WTC11 (cell line): ENCODE measurements around the gene SMARCA4. TPM values are rescaled to one million over a fixed set of nuclear protein-coding genes. Genes with fewer than 3 reads are reported as not detected.

Experiments
- ATAC-seq: fragments of 200-7000 bp; cut with Tn5 transposase; 2 replicates; pipeline ENCODE4 v1.10.0; 2021; ENCODE audit warnings: mild to moderate bottlenecking, moderate library complexity
- CTCF ChIA-PET: fragments of 300-600 bp; sonication (Branson Sonifier 250); formaldehyde crosslinking; loops from one replicate; lab custom pipeline; 2021; ENCODE audit warnings: antibody characterized with exemption; lab: Charles Lee
- POLR2A ChIA-PET: fragments of 350-600 bp; sonication (Branson Sonifier 250); formaldehyde crosslinking; loops from one replicate; lab custom pipeline; 2021; ENCODE audit warnings: antibody characterized with exemption; lab: Charles Lee
- DNase-seq: peaks from one replicate; pipeline ENCODE4 v3.0.0; 2021; ENCODE audit warnings: low spot score
- H3K27ac Mint-ChIP-seq: 2 replicates; pipeline ENCODE4 v1.8.0; 2021; ENCODE audit warnings: mixed read lengths
- H3K27me3 Mint-ChIP-seq: 2 replicates; pipeline ENCODE4 v1.8.0; 2021; ENCODE audit warnings: low read depth, mild to moderate bottlenecking, moderate library complexity, mixed read lengths
- H3K36me3 Mint-ChIP-seq: 2 replicates; pipeline ENCODE4 v1.8.0; 2021; ENCODE audit warnings: mixed read lengths
- H3K4me1 Mint-ChIP-seq: 2 replicates; pipeline ENCODE4 v1.8.0; 2022; ENCODE audit warnings: mixed read lengths
- H3K4me3 Mint-ChIP-seq: 2 replicates; pipeline ENCODE4 v1.8.0; 2021; ENCODE audit warnings: mild to moderate bottlenecking, moderate library complexity, mixed read lengths
- H3K9me3 Mint-ChIP-seq: 2 replicates; pipeline ENCODE4 v1.8.0; 2021; ENCODE audit warnings: mixed read lengths
- ATF1 ChIP-seq: sonication (generic); formaldehyde crosslinking; IDR thresholded peaks from 2 replicates; pipeline ENCODE4 v1.8.1; 2023; ENCODE audit warnings: mild to moderate bottlenecking, moderate library complexity, missing genetic modification reagents
- EMX1 ChIP-seq: fragments of 250-450 bp; sonication (Bioruptor Pico); IDR thresholded peaks from 2 replicates; pipeline ENCODE4 v1.8.0; 2021; ENCODE audit warnings: mild to moderate bottlenecking
- ETV6 ChIP-seq: sonication (generic); formaldehyde crosslinking; IDR thresholded peaks from 2 replicates; pipeline ENCODE4 v1.8.1; 2022; ENCODE audit warnings: mild to moderate bottlenecking, missing genetic modification reagents
- IRF2 ChIP-seq: sonication (generic); formaldehyde crosslinking; IDR thresholded peaks from 2 replicates; pipeline ENCODE4 v1.8.0; 2022; ENCODE audit warnings: low read depth, missing genetic modification reagents, borderline replicate concordance
- NFE2L1 ChIP-seq: sonication (generic); formaldehyde crosslinking; IDR thresholded peaks from 2 replicates; pipeline ENCODE4 v1.8.1; 2023; ENCODE audit warnings: missing genetic modification reagents
- ZNF396 ChIP-seq: fragments of 250-450 bp; sonication (Bioruptor Pico); IDR thresholded peaks from 2 replicates; pipeline ENCODE4 v1.8.0; 2021; ENCODE audit warnings: mild to moderate bottlenecking, moderate library complexity, borderline replicate concordance
- ZNF423 ChIP-seq: fragments of 250-450 bp; sonication (Bioruptor Pico); IDR thresholded peaks from 2 replicates; pipeline ENCODE4 v2.1.2; 2022; ENCODE audit warnings: mild to moderate bottlenecking, moderate library complexity
- total RNA-seq: library from RNA; stranded (reverse); gene quantifications from 3 replicates; pipeline ENCODE4 v1.2.3, GENCODE V29; 2021
- TF ChIP-seq, protein P1 (sequence below): sonication (generic); formaldehyde crosslinking; IDR thresholded peaks from 2 replicates; pipeline ENCODE4 v1.8.1; 2022; ENCODE audit warnings: low read depth, missing genetic modification reagents, borderline replicate concordance
- TF ChIP-seq, protein P2 (sequence below): sonication (generic); formaldehyde crosslinking; IDR thresholded peaks from 2 replicates; pipeline ENCODE4 v1.8.1; 2023; ENCODE audit warnings: mild to moderate bottlenecking, missing genetic modification reagents
- TF ChIP-seq, protein P3 (sequence below): sonication (generic); formaldehyde crosslinking; IDR thresholded peaks from 2 replicates; pipeline ENCODE4 v1.8.1; 2022; ENCODE audit warnings: low read depth, mild to moderate bottlenecking, moderate library complexity, missing genetic modification reagents, borderline replicate concordance
- TF ChIP-seq, protein P4 (sequence below): sonication (generic); formaldehyde crosslinking; IDR thresholded peaks from 2 replicates; pipeline ENCODE4 v1.8.1; 2022; ENCODE audit warnings: missing genetic modification reagents, borderline replicate concordance
- TF ChIP-seq, protein P5 (sequence below): sonication (generic); formaldehyde crosslinking; IDR thresholded peaks from 2 replicates; pipeline ENCODE4 v1.8.0; 2022; ENCODE audit warnings: mild to moderate bottlenecking, missing genetic modification reagents
- TF ChIP-seq, protein P6 (sequence below): sonication (generic); formaldehyde crosslinking; IDR thresholded peaks from 2 replicates; pipeline ENCODE4 v1.8.0; 2023; ENCODE audit warnings: missing genetic modification reagents
- TF ChIP-seq, protein P7 (sequence below): sonication (generic); formaldehyde crosslinking; conservative IDR thresholded peaks from 2 replicates; pipeline ENCODE4 v1.8.1; 2022; ENCODE audit warnings: mild to moderate bottlenecking, missing genetic modification reagents
- TF ChIP-seq, protein P8 (sequence below): sonication (generic); formaldehyde crosslinking; IDR thresholded peaks from 2 replicates; pipeline ENCODE4 v1.8.1; 2023; ENCODE audit warnings: mild to moderate bottlenecking, missing genetic modification reagents, moderate library complexity
- TF ChIP-seq, protein P9 (sequence below): fragments of 250-450 bp; sonication (Bioruptor Pico); IDR thresholded peaks from 2 replicates; pipeline ENCODE4 v1.8.0; 2021; ENCODE audit warnings: mild to moderate bottlenecking
- TF ChIP-seq, protein P10 (sequence below): fragments of 250-450 bp; sonication (Bioruptor Pico); IDR thresholded peaks from 2 replicates; pipeline ENCODE4 v1.9.0; 2021; ENCODE audit warnings: mild to moderate bottlenecking

The SMARCA4 gene
- total RNA-seq, 1 experiment from 2014 or later = 295 TPM

DNA sequence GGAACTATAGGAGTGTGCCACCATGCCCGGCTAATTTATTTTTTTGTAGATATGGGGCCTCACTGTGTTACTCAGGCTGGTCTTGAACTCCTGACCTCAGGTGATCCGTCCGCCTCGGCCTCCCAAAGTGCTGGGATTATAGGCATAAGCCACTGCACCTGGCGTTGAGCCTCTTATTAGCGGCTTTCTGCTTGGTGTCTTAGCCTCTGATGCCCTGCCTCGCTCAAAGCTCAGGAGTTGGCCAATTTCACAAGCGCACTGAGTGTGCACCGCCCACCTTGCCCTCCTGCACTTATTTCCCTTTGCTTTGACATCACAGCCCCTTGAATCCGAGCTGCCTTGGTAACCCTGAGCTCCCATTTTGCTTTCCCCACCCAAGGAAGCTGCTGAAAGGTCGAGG lies 42.5 kb upstream of the SMARCA4 start (continued):
- TF ChIP-seq, protein P1, sequence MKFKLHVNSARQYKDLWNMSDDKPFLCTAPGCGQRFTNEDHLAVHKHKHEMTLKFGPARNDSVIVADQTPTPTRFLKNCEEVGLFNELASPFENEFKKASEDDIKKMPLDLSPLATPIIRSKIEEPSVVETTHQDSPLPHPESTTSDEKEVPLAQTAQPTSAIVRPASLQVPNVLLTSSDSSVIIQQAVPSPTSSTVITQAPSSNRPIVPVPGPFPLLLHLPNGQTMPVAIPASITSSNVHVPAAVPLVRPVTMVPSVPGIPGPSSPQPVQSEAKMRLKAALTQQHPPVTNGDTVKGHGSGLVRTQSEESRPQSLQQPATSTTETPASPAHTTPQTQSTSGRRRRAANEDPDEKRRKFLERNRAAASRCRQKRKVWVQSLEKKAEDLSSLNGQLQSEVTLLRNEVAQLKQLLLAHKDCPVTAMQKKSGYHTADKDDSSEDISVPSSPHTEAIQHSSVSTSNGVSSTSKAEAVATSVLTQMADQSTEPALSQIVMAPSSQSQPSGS = no peak

DNA sequence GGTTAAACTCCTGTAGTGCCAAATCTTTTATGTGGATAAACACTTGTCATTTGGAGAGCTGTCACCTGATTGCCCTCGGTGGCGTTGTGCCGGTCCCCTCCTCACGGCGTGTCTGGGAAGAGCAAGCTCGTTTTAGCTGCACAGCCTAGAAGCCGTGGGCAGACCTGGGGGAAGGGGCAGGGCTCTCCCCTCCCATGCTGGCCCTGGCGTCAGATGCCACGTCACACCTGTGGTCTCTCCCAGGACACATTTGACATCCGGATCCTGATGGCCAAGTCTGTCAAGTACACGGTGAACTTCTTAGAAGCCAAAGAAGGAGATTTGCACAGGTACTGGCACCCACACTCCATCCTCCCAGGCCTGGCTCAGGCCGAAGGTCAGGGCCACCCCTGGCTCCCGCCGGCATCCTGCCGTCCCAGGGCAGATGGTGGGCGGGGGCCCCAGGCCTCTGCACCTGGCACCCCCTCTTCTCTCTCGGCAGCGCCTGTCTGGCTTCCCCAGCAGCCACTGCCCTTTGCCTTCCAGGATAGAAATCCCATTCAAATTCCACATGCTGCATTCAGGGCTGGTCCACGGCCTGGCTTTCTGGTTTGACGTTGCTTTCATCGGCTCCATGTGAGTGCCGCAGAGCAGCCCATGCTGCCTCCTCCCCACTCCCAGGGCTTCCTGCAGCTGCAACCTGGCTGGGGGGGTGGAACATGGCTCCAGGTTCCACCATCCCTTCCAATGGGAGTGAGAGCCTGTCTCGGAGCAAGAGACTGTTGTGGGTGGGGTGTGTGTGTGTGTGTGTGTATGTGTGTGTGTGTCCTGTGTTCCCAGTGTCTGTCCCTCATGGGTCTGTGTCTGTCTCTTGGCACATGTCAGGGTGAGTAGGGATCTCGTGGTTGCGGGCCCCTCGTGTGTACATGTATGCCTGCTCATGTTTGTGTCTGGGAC lies 41.2 kb upstream of the SMARCA4 start:
- H3K27ac Mint-ChIP-seq = no peak overlapping the region
- no peaks in the 10 kb centered on the region for H3K9me3 Mint-ChIP-seq
- H3K36me3 Mint-ChIP-seq = peaks cover 9% of the 10 kb centered on the region
- ATAC-seq (no peak), DNase-seq (no peak)
- H3K27me3 Mint-ChIP-seq = no peaks in the 10 kb centered on the region
- H3K4me3 Mint-ChIP-seq = no peak overlapping the region
- CTCF ChIA-PET = interaction anchor here (1.2 kb wide), 1 partner anchor 17 kb away, joined by 5 read pairs; no protein-coding TSS in a partner anchor
- H3K4me1 Mint-ChIP-seq = no peaks in the 10 kb centered on the region
- POLR2A ChIA-PET = no interaction called here
- TF ChIP-seq, protein P2, sequence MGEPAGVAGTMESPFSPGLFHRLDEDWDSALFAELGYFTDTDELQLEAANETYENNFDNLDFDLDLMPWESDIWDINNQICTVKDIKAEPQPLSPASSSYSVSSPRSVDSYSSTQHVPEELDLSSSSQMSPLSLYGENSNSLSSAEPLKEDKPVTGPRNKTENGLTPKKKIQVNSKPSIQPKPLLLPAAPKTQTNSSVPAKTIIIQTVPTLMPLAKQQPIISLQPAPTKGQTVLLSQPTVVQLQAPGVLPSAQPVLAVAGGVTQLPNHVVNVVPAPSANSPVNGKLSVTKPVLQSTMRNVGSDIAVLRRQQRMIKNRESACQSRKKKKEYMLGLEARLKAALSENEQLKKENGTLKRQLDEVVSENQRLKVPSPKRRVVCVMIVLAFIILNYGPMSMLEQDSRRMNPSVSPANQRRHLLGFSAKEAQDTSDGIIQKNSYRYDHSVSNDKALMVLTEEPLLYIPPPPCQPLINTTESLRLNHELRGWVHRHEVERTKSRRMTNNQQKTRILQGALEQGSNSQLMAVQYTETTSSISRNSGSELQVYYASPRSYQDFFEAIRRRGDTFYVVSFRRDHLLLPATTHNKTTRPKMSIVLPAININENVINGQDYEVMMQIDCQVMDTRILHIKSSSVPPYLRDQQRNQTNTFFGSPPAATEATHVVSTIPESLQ (CRISPR knock-in tag) = no peak
- TF ChIP-seq NFE2L1 = no peak
- TF ChIP-seq, protein P3, sequence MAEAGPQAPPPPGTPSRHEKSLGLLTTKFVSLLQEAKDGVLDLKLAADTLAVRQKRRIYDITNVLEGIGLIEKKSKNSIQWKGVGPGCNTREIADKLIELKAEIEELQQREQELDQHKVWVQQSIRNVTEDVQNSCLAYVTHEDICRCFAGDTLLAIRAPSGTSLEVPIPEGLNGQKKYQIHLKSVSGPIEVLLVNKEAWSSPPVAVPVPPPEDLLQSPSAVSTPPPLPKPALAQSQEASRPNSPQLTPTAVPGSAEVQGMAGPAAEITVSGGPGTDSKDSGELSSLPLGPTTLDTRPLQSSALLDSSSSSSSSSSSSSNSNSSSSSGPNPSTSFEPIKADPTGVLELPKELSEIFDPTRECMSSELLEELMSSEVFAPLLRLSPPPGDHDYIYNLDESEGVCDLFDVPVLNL = no peak
- no peak for TF ChIP-seq ZNF396 (CRISPR knock-in tag)
- TF ChIP-seq ATF1 = no peak
- TF ChIP-seq IRF2 (CRISPR knock-in tag) = no peak
- TF ChIP-seq, protein P4, sequence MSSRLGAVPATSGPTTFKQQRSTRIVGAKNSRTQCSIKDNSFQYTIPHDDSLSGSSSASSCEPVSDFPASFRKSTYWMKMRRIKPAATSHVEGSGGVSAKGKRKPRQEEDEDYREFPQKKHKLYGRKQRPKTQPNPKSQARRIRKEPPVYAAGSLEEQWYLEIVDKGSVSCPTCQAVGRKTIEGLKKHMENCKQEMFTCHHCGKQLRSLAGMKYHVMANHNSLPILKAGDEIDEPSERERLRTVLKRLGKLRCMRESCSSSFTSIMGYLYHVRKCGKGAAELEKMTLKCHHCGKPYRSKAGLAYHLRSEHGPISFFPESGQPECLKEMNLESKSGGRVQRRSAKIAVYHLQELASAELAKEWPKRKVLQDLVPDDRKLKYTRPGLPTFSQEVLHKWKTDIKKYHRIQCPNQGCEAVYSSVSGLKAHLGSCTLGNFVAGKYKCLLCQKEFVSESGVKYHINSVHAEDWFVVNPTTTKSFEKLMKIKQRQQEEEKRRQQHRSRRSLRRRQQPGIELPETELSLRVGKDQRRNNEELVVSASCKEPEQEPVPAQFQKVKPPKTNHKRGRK (CRISPR knock-in tag) = no peak
- TF ChIP-seq ZNF423 (CRISPR knock-in tag) = no peak
- TF ChIP-seq, protein P5, sequence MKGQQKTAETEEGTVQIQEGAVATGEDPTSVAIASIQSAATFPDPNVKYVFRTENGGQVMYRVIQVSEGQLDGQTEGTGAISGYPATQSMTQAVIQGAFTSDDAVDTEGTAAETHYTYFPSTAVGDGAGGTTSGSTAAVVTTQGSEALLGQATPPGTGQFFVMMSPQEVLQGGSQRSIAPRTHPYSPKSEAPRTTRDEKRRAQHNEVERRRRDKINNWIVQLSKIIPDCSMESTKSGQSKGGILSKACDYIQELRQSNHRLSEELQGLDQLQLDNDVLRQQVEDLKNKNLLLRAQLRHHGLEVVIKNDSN (CRISPR knock-in tag) = no peak
- TF ChIP-seq EMX1 (CRISPR knock-in tag) = no peak
- no peak for TF ChIP-seq ETV6
- TF ChIP-seq, protein P6, sequence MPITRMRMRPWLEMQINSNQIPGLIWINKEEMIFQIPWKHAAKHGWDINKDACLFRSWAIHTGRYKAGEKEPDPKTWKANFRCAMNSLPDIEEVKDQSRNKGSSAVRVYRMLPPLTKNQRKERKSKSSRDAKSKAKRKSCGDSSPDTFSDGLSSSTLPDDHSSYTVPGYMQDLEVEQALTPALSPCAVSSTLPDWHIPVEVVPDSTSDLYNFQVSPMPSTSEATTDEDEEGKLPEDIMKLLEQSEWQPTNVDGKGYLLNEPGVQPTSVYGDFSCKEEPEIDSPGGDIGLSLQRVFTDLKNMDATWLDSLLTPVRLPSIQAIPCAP (CRISPR knock-in tag) = no peak
- TF ChIP-seq, protein P7, sequence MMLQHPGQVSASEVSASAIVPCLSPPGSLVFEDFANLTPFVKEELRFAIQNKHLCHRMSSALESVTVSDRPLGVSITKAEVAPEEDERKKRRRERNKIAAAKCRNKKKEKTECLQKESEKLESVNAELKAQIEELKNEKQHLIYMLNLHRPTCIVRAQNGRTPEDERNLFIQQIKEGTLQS = no peak
- TF ChIP-seq, protein P8, sequence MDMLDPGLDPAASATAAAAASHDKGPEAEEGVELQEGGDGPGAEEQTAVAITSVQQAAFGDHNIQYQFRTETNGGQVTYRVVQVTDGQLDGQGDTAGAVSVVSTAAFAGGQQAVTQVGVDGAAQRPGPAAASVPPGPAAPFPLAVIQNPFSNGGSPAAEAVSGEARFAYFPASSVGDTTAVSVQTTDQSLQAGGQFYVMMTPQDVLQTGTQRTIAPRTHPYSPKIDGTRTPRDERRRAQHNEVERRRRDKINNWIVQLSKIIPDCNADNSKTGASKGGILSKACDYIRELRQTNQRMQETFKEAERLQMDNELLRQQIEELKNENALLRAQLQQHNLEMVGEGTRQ (CRISPR knock-in tag) = no peak
- TF ChIP-seq, protein P9, sequence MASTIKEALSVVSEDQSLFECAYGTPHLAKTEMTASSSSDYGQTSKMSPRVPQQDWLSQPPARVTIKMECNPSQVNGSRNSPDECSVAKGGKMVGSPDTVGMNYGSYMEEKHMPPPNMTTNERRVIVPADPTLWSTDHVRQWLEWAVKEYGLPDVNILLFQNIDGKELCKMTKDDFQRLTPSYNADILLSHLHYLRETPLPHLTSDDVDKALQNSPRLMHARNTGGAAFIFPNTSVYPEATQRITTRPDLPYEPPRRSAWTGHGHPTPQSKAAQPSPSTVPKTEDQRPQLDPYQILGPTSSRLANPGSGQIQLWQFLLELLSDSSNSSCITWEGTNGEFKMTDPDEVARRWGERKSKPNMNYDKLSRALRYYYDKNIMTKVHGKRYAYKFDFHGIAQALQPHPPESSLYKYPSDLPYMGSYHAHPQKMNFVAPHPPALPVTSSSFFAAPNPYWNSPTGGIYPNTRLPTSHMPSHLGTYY (CRISPR knock-in tag) = no peak
- TF ChIP-seq, protein P10, sequence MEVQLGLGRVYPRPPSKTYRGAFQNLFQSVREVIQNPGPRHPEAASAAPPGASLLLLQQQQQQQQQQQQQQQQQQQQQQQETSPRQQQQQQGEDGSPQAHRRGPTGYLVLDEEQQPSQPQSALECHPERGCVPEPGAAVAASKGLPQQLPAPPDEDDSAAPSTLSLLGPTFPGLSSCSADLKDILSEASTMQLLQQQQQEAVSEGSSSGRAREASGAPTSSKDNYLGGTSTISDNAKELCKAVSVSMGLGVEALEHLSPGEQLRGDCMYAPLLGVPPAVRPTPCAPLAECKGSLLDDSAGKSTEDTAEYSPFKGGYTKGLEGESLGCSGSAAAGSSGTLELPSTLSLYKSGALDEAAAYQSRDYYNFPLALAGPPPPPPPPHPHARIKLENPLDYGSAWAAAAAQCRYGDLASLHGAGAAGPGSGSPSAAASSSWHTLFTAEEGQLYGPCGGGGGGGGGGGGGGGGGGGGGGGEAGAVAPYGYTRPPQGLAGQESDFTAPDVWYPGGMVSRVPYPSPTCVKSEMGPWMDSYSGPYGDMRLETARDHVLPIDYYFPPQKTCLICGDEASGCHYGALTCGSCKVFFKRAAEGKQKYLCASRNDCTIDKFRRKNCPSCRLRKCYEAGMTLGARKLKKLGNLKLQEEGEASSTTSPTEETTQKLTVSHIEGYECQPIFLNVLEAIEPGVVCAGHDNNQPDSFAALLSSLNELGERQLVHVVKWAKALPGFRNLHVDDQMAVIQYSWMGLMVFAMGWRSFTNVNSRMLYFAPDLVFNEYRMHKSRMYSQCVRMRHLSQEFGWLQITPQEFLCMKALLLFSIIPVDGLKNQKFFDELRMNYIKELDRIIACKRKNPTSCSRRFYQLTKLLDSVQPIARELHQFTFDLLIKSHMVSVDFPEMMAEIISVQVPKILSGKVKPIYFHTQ (CRISPR knock-in tag) = no peak
